DOHH2 (cell line): ENCODE data around the gene SLC12A7.

Experiments used
- H3F3A ChIP-seq: fragments of 200-600 bp; sonication (generic), shearing (Covaris generic); 2 replicates; pipeline ENCODE4 v1.6.0; 2016; ENCODE audit warnings: antibody characterized with exemption, mild to moderate bottlenecking; ENCODE audit not compliant: control insufficient read depth, insufficient read depth
- H3K27ac ChIP-seq: fragments of 200-600 bp; sonication (generic); 2 replicates; pipeline ENCODE4 v1.5.1; 2014; ENCODE audit warnings: low read depth, mild to moderate bottlenecking, low read length, moderate library complexity
- H3K27me3 ChIP-seq: fragments of 200-600 bp; sonication (generic); 2 replicates; pipeline ENCODE4 v1.6.1; 2014; ENCODE audit warnings: mild to moderate bottlenecking, low read length, mixed read lengths; ENCODE audit not compliant: control insufficient read depth
- H3K36me3 ChIP-seq: fragments of 200-600 bp; sonication (generic); 2 replicates; pipeline ENCODE4 v1.6.1; 2014; ENCODE audit warnings: mild to moderate bottlenecking, low read length, moderate library complexity, mixed read lengths; ENCODE audit not compliant: control insufficient read depth
- H3K4me1 ChIP-seq: fragments of 200-600 bp; sonication (generic); 2 replicates; pipeline ENCODE4 v1.6.1; 2014; ENCODE audit warnings: mild to moderate bottlenecking, low read length, mixed read lengths; ENCODE audit not compliant: control insufficient read depth
- H3K4me2 ChIP-seq: fragments of 200-600 bp; sonication (generic); 2 replicates; pipeline ENCODE4 v1.6.0; 2014; ENCODE audit warnings: mild to moderate bottlenecking, low read length, moderate library complexity
- H3K4me3 ChIP-seq: fragments of 200-600 bp; sonication (generic); 2 replicates; pipeline ENCODE4 v1.5.1; 2014; ENCODE audit warnings: mild to moderate bottlenecking, low read length, mixed read lengths
- H3K79me2 ChIP-seq: fragments of 200-600 bp; sonication (generic); 2 replicates; pipeline ENCODE4 v1.6.1; 2014; ENCODE audit warnings: mild to moderate bottlenecking, low read length, mixed read lengths; ENCODE audit not compliant: control insufficient read depth
- H3K9me2 ChIP-seq: fragments of 200-600 bp; sonication (generic); replicated peaks from 2 replicates; pipeline ENCODE4 v1.6.1; 2014; ENCODE audit warnings: mild to moderate bottlenecking, low read length, mixed read lengths; ENCODE audit not compliant: control insufficient read depth
- H3K9me3 ChIP-seq: fragments of 200-600 bp; sonication (generic); 2 replicates; pipeline ENCODE4 v1.6.1; 2014; ENCODE audit warnings: antibody characterized with exemption, low read length, mixed read lengths; ENCODE audit not compliant: control insufficient read depth, insufficient read depth
- H4K20me1 ChIP-seq: fragments of 200-600 bp; sonication (generic); 2 replicates; pipeline ENCODE4 v1.6.0; 2014; ENCODE audit warnings: low read depth, mild to moderate bottlenecking, antibody characterized with exemption, low read length, moderate library complexity; ENCODE audit not compliant: control insufficient read depth, insufficient read depth
- EZH2phosphoT487 ChIP-seq: fragments of 200-600 bp; sonication (generic); IDR thresholded peaks from 2 replicates; pipeline ENCODE4 v1.6.1; 2017; ENCODE audit warnings: borderline replicate concordance, mild to moderate bottlenecking, antibody characterized with exemption, low read length, moderate library complexity, mixed read lengths
- TF ChIP-seq, protein P1 (sequence below): fragments of 200-600 bp; sonication (generic); IDR thresholded peaks from one replicate; pipeline ENCODE4 v1.5.1; 2014; ENCODE audit warnings: antibody characterized with exemption, mild to moderate bottlenecking, low read depth, low read length; ENCODE audit not compliant: poor library complexity, severe bottlenecking

SLC12A7 gene

GRCh38 chr5:1009359-1010180 lies 102.3 kb downstream of the SLC12A7 start:
- H3K36me3 ChIP-seq, result no peaks in the 10 kb centered on the region
- peaks cover 13% of the 10 kb centered on the region for H3K27me3 ChIP-seq
- H3K9me2 ChIP-seq, result no peaks in the 10 kb centered on the region
- H3K79me2 ChIP-seq, result no peaks in the 10 kb centered on the region
- TF ChIP-seq, protein P1, sequence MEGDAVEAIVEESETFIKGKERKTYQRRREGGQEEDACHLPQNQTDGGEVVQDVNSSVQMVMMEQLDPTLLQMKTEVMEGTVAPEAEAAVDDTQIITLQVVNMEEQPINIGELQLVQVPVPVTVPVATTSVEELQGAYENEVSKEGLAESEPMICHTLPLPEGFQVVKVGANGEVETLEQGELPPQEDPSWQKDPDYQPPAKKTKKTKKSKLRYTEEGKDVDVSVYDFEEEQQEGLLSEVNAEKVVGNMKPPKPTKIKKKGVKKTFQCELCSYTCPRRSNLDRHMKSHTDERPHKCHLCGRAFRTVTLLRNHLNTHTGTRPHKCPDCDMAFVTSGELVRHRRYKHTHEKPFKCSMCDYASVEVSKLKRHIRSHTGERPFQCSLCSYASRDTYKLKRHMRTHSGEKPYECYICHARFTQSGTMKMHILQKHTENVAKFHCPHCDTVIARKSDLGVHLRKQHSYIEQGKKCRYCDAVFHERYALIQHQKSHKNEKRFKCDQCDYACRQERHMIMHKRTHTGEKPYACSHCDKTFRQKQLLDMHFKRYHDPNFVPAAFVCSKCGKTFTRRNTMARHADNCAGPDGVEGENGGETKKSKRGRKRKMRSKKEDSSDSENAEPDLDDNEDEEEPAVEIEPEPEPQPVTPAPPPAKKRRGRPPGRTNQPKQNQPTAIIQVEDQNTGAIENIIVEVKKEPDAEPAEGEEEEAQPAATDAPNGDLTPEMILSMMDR, result no peak
- no peak for TF ChIP-seq EZH2phosphoT487
- peaks cover 2% of the 10 kb centered on the region; the same call in 1 of the 2 replicates for H3F3A ChIP-seq
- H3K27ac ChIP-seq, result no peak overlapping the region
- no peak overlapping the region for H3K4me3 ChIP-seq
- no peak overlapping the region for H3K4me2 ChIP-seq
- no peaks in the 10 kb centered on the region for H3K9me3 ChIP-seq
- no peaks in the 10 kb centered on the region for H4K20me1 ChIP-seq
- H3K4me1 ChIP-seq, result peaks cover 3% of the 10 kb centered on the region; the same call in 1 of the 2 replicates

DNA sequence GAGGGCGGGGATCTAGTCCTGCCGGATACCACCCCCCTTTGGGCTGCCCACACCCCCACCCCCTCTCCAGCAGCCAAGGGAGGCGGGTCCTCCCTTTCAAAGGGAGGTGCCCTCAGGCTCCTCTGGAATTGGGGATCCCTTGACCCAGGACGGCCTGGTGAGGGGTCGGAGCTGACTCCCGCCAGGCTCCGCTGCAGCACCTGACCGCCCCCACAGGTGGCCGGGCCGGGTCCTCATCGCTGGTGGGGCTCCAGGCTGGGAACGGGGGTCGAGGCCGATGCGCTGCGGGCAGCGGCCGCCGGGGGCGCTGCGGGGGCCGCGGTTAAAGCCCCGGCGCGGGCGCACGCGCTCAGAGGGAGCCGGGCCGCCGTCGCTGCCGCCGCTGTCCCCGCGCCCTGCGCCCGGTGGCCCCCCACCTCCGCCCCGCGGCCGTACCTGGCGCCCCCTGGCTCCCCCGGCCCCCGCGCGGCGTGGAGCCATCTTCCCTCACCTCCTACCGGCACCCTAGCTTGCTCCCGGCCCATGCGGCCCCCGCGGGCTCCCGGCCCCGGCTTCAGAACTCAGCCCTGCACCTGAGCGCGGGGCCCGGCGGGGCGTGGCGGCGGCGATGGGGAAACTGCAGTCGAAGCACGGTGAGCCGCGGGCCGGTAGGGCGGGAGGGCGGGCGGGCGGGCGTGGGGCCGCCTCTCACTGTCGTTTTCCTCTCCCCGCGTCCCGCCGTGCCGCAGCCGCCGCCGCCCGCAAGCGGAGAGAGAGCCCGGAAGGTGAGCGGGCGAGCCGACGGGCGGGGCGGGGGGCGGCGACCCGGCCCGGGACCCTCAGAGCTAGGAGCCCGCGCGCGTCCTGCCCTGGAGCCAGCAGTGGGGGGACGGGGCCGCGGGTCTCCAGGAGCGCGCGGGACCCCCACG lies 103.2 kb downstream of the SLC12A7 start, which contains the start of gene NKD2:
NKD2 (plus strand) TSS at position 352 of the 908 bp plus-strand sequence; CDS start at position 608, 256 bp downstream.
- H3K4me3 ChIP-seq, result no peak within 1 kb of the TSS; the same call in 1 of the 2 replicates

DNA sequence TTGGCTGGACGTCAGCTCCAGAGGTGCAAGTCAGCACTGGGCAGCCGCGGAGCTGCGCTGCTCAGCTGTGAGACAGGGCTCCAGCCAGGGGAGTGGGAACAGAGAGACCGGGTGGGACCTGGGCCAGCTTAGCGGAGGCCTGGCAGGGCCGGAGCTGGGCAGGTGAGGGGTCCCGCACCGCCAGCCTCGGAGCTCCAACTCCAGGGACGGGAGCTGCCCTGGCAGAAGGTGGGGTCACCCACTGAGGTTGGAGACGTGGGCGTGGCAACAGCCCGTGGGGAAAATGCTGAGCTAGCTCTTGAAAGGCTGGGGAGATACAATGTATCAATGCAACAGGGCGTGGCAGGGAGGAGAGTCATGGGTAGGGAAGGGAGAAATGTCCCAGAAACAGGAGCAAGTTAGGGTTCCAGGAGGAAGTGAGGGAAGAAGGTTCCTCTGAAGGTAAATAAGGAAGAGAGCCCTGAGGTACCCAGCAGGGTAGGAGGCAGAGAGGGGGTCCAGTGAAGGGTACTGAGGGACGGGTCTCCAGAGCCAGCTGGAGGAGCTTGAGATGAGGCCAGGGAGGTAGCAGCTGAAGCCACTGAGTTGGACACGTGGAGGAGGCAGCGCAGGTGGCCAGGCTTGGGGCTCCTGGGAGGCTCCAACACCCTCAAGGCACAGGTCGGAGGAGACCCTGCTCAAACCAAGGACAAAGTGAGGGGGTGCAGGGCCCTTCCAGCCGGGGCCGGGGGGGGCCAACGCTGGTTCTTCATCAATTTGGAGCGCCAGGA lies 104.0 kb downstream of the SLC12A7 start:
- Histone ChIP-seq H3K27me3 (peaks cover 13% of the 10 kb centered on the region), H3K4me1 (peaks cover 3% of the 10 kb centered on the region; the same call in 1 of the 2 replicates)
- TF ChIP-seq, protein P1, result no peak
- no peak for TF ChIP-seq EZH2phosphoT487

More for the DNA sequence above, 103.2 kb downstream of the SLC12A7 start, which contains the start of gene NKD2:
- Histone ChIP-seq H3K4me2 (peak within 1 kb of the TSS; percentile 44), H3K27ac (no peak within 1 kb of the TSS), H3K27me3 (peaks cover 13% of the 10 kb centered on the region), H3K36me3 (no peaks in the 10 kb centered on the region), H3F3A (peaks cover 2% of the 10 kb centered on the region; the same call in 1 of the 2 replicates), H3K9me2 (no peaks in the 10 kb centered on the region), H4K20me1 (no peaks in the 10 kb centered on the region), H3K4me1 (peaks cover 3% of the 10 kb centered on the region; the same call in 1 of the 2 replicates), H3K9me3 (no peaks in the 10 kb centered on the region), H3K79me2 (no peaks in the 10 kb centered on the region)
- TF ChIP-seq, protein P1, result peak; percentile 65
- no peak for TF ChIP-seq EZH2phosphoT487

More for the DNA sequence above, 104.0 kb downstream of the SLC12A7 start:
- no peaks in the 10 kb centered on the region for H3K79me2 ChIP-seq
- no peaks in the 10 kb centered on the region for H3K36me3 ChIP-seq
- no peaks in the 10 kb centered on the region for H3K9me2 ChIP-seq
- H3K9me3 ChIP-seq, result no peaks in the 10 kb centered on the region
- peaks cover 2% of the 10 kb centered on the region; the same call in 1 of the 2 replicates for H3F3A ChIP-seq
- H3K4me3 ChIP-seq, result no peak overlapping the region
- H3K27ac ChIP-seq, result no peak overlapping the region
- H4K20me1 ChIP-seq, result no peaks in the 10 kb centered on the region
- no peak overlapping the region for H3K4me2 ChIP-seq
